NCI-H2081 treated with DMSO at 0.1 percent for 48 hours (cell line): Measurements from ENCODE around the gene POLR2H.
"Not testable (repeated sequence)": the region's sequence is repeated elsewhere in the genome, so short reads cannot be mapped to it uniquely, and the experiment has no call there.

ENCODE experiments used
- DNase-seq: peaks from one replicate; lab custom pipeline; 2025; lab: John Stamatoyannopoulos, UW

Gene POLR2H

GRCh38 chr3:184335661-184336546 lies 25.6 kb upstream of the POLR2H start:
- DNase-seq, result peak; percentile 23

- no peak for DNase-seq
Measured at GRCh38 chr3:184336547-184337398, 24.7 kb upstream of the POLR2H start.

GRCh38 chr3:184337399-184337714 lies 24.2 kb upstream of the POLR2H start, which contains the start of gene FAM131A:
Gene FAM131A, plus strand, starts transcription at chr3:184337600. Its CDS starts 31 bp downstream, at chr3:184337631.
- no peak for DNase-seq

GRCh38 chr3:184337981-184338380 lies 23.5 kb upstream of the POLR2H start:
- DNase-seq, result no peak

GRCh38 chr3:184338511-184338945 lies 23.0 kb upstream of the POLR2H start:
- DNase-seq, result peak; percentile 81

GRCh38 chr3:184339001-184339400 lies 22.5 kb upstream of the POLR2H start:
- no peak for DNase-seq

GRCh38 chr3:184339451-184340135 lies 21.9 kb upstream of the POLR2H start:
- not testable (repeated sequence) for DNase-seq

GRCh38 chr3:184341925-184342324 lies 19.6 kb upstream of the POLR2H start:
- no peak for DNase-seq

- no peak for DNase-seq
Measured at GRCh38 chr3:184343200-184343876, 18.2 kb upstream of the POLR2H start.

GRCh38 chr3:184344579-184345316 lies 16.8 kb upstream of the POLR2H start:
- DNase-seq, result no peak

GRCh38 chr3:184345317-184346144 lies 16.0 kb upstream of the POLR2H start:
- DNase-seq, result peak; percentile 45

- DNase-seq, result no peak
Measured at GRCh38 chr3:184346480-184347190, 14.9 kb upstream of the POLR2H start.

GRCh38 chr3:184347321-184348056 lies 14.0 kb upstream of the POLR2H start:
- no peak for DNase-seq

- no peak for DNase-seq
Measured at GRCh38 chr3:184348057-184348382, 13.5 kb upstream of the POLR2H start.

- DNase-seq, result no peak
Measured at GRCh38 chr3:184349563-184350470, 11.7 kb upstream of the POLR2H start.

- DNase-seq, result no peak
Measured at GRCh38 chr3:184350618-184351017, 10.9 kb upstream of the POLR2H start.

- no peak for DNase-seq
Measured at GRCh38 chr3:184351511-184352148, 9.9 kb upstream of the POLR2H start.
